HCT116 (cell line): Measurements from ENCODE around the gene DPYD. TPM values are rescaled to one million over a fixed set of nuclear protein-coding genes. Genes with fewer than 3 reads are reported as not detected.

Experiments used
- ATAC-seq: fragments of 200-7000 bp; cut with Tn5 transposase; 2 replicates; pipeline ENCODE4 v1.9.1; 2020; ENCODE audit warnings: mild to moderate bottlenecking, moderate library complexity
- BruUV-seq: library from RNA; stranded (reverse); fragments of 400-500 nt; replicated peaks from 2 replicates; lab custom pipeline; 2021; lab: Mats Ljungman, UMichigan
- CTCF ChIA-PET: fragments of 300-600 bp; sonication (Branson Sonifier 250); formaldehyde crosslinking; loops from one replicate; lab custom pipeline; 2021; ENCODE audit warnings: antibody characterized with exemption; lab: Charles Lee
- POLR2A ChIA-PET: fragments of 300-600, 350-600 bp; sonication (Branson Sonifier 250); formaldehyde crosslinking; loops from one replicate; lab custom pipeline; 2021; ENCODE audit warnings: antibody characterized with exemption; lab: Charles Lee
- RAD21 ChIA-PET, 2 experiments: fragments of 300-600 bp; sonication (Branson Sonifier 250); formaldehyde crosslinking; loops; one replicate each; lab custom pipeline; 2023; ENCODE audit warnings: low total read pairs in 2 of 2; ENCODE audit not compliant: uncharacterized antibody in 2 of 2, unreplicated experiment in 2 of 2, low non-redundant PET in 1 of 2; lab: Charles Lee
- DNase-seq: peaks from one replicate; pipeline ENCODE4 v3.0.0-alpha.2; 2010; ENCODE audit warnings: low read depth, low spot score
- H2AFZ ChIP-seq: fragments of 200-600 bp; shearing (Covaris generic), sonication (generic); 2 replicates; pipeline ENCODE4 v1.6.1; 2017; ENCODE audit warnings: low read depth, mixed run types, mixed read lengths, antibody characterized with exemption, low read length; ENCODE audit not compliant: poor library complexity, severe bottlenecking
- H3K27ac ChIP-seq: 2 replicates; pipeline ENCODE4 v1.5.1; 2012; ENCODE audit warnings: low read depth, low read length
- H3K27me3 ChIP-seq: fragments of 200-600 bp; sonication (generic); 2 replicates; pipeline ENCODE4 v1.6.1; 2016; ENCODE audit warnings: mixed run types, low read length, mixed read lengths; ENCODE audit not compliant: insufficient read depth
- H3K36me3 ChIP-seq, 2 experiments: fragments of 200-500 bp in 1 of 2; fragments of 200-600 bp in 1 of 2; sonication (Bioruptor generic) in 1 of 2; sonication (generic) in 1 of 2; 2 replicates each; pipeline versions ENCODE4 v1.5.1 to v1.6.1; 2014 to 2016; ENCODE audit warnings: low read length in 2 of 2, inconsistent platforms in 1 of 2, mixed read lengths in 1 of 2, mixed run types in 1 of 2; ENCODE audit not compliant: insufficient read depth in 2 of 2, control insufficient read depth in 1 of 2
- H3K4me1 ChIP-seq, 2 experiments: fragments of 200-600 bp in 1 of 2; sonication (generic) in 1 of 2; 2 replicates each; pipeline versions ENCODE4 v1.5.1 to v1.6.1; 2012 to 2017; ENCODE audit warnings: low read length in 2 of 2, inconsistent platforms in 1 of 2, mild to moderate bottlenecking in 1 of 2, mixed read lengths in 1 of 2, mixed run types in 1 of 2, moderate library complexity in 1 of 2; ENCODE audit not compliant: insufficient read depth in 2 of 2, control insufficient read depth in 1 of 2
- H3K4me2 ChIP-seq: fragments of 200-600 bp; sonication (generic); 2 replicates; pipeline ENCODE4 v1.6.1; 2017; ENCODE audit warnings: mixed run types, low read length, mixed read lengths
- H3K4me3 ChIP-seq, 2 experiments: fragments of 200-600 bp in 1 of 2; sonication (generic) in 1 of 2; replicated peaks in 1 of 2; 2 replicates each; pipeline ENCODE4 v1.5.1; 2011 to 2016; ENCODE audit warnings: low read length in 2 of 2, control low read depth in 1 of 2, low read depth in 1 of 2, mild to moderate bottlenecking in 1 of 2, mixed read lengths in 1 of 2, mixed run types in 1 of 2
- H3K79me2 ChIP-seq: fragments of 200-600 bp; sonication (generic); 2 replicates; pipeline ENCODE4 v1.6.1; 2017; ENCODE audit warnings: mild to moderate bottlenecking, mixed run types, low read length, moderate library complexity, mixed read lengths; ENCODE audit not compliant: insufficient read depth
- H3K9ac ChIP-seq: fragments of 200-600 bp; sonication (generic); 2 replicates; pipeline ENCODE4 v1.6.1; 2016; ENCODE audit warnings: low read length, mixed read lengths
- H3K9me2 ChIP-seq: fragments of 200-600 bp; sonication (generic), shearing (Covaris generic); 2 replicates; pipeline ENCODE4 v1.6.1; 2017; ENCODE audit warnings: mixed run types, mild to moderate bottlenecking, moderate library complexity; ENCODE audit not compliant: insufficient read depth
- H3K9me3 ChIP-seq, 2 experiments: fragments of 200-500 bp in 1 of 2; fragments of 200-600 bp in 1 of 2; sonication (Bioruptor generic) in 1 of 2; sonication (generic) in 1 of 2; 2 replicates each; pipeline ENCODE4 v1.6.1; 2014 to 2017; ENCODE audit warnings: low read length in 2 of 2, mixed read lengths in 2 of 2, inconsistent platforms in 1 of 2, low read depth in 1 of 2, mild to moderate bottlenecking in 1 of 2, mixed run types in 1 of 2, moderate library complexity in 1 of 2; ENCODE audit not compliant: control insufficient read depth in 1 of 2, insufficient read depth in 1 of 2
- H4K20me1 ChIP-seq: fragments of 200-600 bp; sonication (generic), shearing (Covaris generic); 2 replicates; pipeline ENCODE4 v1.6.1; 2017; ENCODE audit warnings: mixed run types, mild to moderate bottlenecking, moderate library complexity; ENCODE audit not compliant: insufficient read depth
- CBX3 ChIP-seq: IDR thresholded peaks from 2 replicates; pipeline ENCODE4 v1.6.1; 2012; ENCODE audit warnings: low read depth
- CEBPB ChIP-seq: IDR thresholded peaks from 2 replicates; pipeline ENCODE4 v1.6.1; 2012; ENCODE audit warnings: low read depth
- EGR1 ChIP-seq: IDR thresholded peaks from 2 replicates; pipeline ENCODE4 v1.6.1; 2012; ENCODE audit warnings: low read depth
- ELF1 ChIP-seq: IDR thresholded peaks from 2 replicates; pipeline ENCODE4 v1.6.1; 2012; ENCODE audit warnings: low read depth, borderline replicate concordance
- EZH2 ChIP-seq: fragments of 200-600 bp; sonication (generic); IDR thresholded peaks from 2 replicates; pipeline ENCODE4 v1.6.1; 2017; ENCODE audit warnings: antibody characterized with exemption, mixed run types
- EZH2phosphoT487 ChIP-seq: fragments of 200-600 bp; IDR thresholded peaks from 2 replicates; pipeline ENCODE4 v1.6.1; 2018; ENCODE audit warnings: antibody characterized with exemption, borderline replicate concordance
- POLR2A ChIP-seq: IDR thresholded peaks from 2 replicates; pipeline ENCODE4 v1.7.0; 2011; ENCODE audit warnings: borderline replicate concordance; ENCODE audit not compliant: insufficient read depth, insufficient read length; ENCODE audit errors: extremely low read depth
- POLR2AphosphoS5 ChIP-seq: IDR thresholded peaks from 2 replicates; pipeline ENCODE4 v1.6.1; 2011; ENCODE audit warnings: mild to moderate bottlenecking, low read depth, low read length, moderate library complexity
- SP1 ChIP-seq: IDR thresholded peaks from 2 replicates; pipeline ENCODE4 v1.6.1; 2012; ENCODE audit warnings: low read depth
- TCF7L2 ChIP-seq: IDR thresholded peaks from 2 replicates; pipeline ENCODE4 v1.7.0; 2011; ENCODE audit warnings: borderline replicate concordance, inconsistent platforms; ENCODE audit not compliant: insufficient read depth, insufficient read length; ENCODE audit errors: extremely low read depth
- YY1 ChIP-seq: IDR thresholded peaks from 2 replicates; pipeline ENCODE4 v1.6.1; 2011; ENCODE audit warnings: low read length, low read depth, moderate library complexity, mild to moderate bottlenecking; ENCODE audit not compliant: insufficient replicate concordance; ENCODE audit errors: extremely low read depth
- intact Hi-C: fragments of 100-400 bp; cut with micrococcal nuclease; formaldehyde crosslinking; loops from 2 replicates; pipeline ENCODE4 v1.10.0; 2022
- total RNA-seq: library from RNA; stranded (reverse); gene quantifications from one replicate; pipeline ENCODE4 v1.2.1, GENCODE V29; 2021; ENCODE audit not compliant: unreplicated experiment
- TF ChIP-seq, protein P1 (sequence below): IDR thresholded peaks from 2 replicates; pipeline ENCODE4 v1.6.1; 2012
- TF ChIP-seq, protein P2 (sequence below): IDR thresholded peaks from 2 replicates; pipeline ENCODE4 v1.6.1; 2012

DPYD gene
- total RNA-seq, 1 experiment from 2014 or later = 1.7 TPM

DNA sequence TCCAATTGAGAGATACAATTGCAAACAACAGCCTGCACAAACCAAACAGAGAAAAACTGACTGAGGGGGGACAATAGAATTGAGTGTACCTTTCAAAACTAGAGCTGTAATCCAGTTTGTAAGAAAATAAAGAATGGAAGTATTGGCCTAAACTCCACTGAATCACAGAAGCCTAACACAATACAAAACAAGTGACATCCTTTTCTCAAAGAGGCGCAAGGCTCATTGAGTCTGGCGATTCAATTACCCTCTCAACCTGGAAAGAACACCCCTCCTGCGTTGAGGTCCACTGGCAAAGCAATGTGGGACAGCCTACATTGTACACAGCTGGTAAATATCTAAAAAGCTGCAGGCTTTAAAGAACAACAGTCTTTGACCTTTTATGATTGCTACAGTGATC lies 182.6 kb downstream of the DPYD start:
- RAD21 ChIA-PET = no interaction called here
- no peak for TF ChIP-seq EZH2phosphoT487
- TF ChIP-seq, protein P1, sequence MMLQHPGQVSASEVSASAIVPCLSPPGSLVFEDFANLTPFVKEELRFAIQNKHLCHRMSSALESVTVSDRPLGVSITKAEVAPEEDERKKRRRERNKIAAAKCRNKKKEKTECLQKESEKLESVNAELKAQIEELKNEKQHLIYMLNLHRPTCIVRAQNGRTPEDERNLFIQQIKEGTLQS = no peak
- TF ChIP-seq YY1 = no peak
- no peak for TF ChIP-seq CEBPB
- TF ChIP-seq TCF7L2 = no peak
- TF ChIP-seq CBX3 = no peak
- no peak for TF ChIP-seq ELF1
- TF ChIP-seq POLR2AphosphoS5 = no peak
- TF ChIP-seq, protein P2, sequence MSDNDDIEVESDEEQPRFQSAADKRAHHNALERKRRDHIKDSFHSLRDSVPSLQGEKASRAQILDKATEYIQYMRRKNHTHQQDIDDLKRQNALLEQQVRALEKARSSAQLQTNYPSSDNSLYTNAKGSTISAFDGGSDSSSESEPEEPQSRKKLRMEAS = no peak
- TF ChIP-seq POLR2A = no peak
- TF ChIP-seq, all 23 proteins: peak for 0

DNA sequence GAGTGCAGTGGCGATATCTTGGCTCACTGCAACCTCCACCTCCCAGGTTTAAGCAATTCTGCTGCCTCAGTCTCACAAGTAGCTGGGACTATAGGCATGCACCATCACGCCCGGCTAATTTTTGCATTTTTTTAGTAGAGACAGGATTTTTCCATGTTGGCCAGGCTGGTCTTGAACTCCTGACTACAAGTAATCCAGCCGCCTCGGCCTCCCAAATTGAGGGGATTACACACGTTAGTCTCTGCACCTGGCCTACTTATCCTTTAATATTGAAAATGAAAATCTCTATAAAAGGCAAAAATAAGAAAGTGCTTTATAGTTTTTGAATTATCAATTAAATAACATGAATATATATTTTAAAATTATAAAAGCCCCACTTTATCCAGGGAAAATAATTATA lies 190.6 kb downstream of the DPYD start:
- Histone ChIP-seq H3K27ac (no peak overlapping the region), H3K9me2 (no peaks in the 10 kb centered on the region), H3K27me3 (no peaks in the 10 kb centered on the region), H3K4me3 (no peak overlapping the region), H2AFZ (no peak overlapping the region), H3K4me1 (no peaks in the 10 kb centered on the region), H4K20me1 (no peaks in the 10 kb centered on the region), H3K79me2 (no peaks in the 10 kb centered on the region), H3K9me3 (no peaks in the 10 kb centered on the region), H3K9ac (no peak overlapping the region), H3K36me3 (no peaks in the 10 kb centered on the region), H3K4me2 (no peak overlapping the region)
- ChIA-PET POLR2A (no interaction called here), CTCF (no interaction called here), RAD21 (no interaction called here)
- intact Hi-C loops = no loop called here
- TF ChIP-seq EZH2 = no peak
- TF ChIP-seq SP1 = no peak
- TF ChIP-seq CBX3 = no peak
- TF ChIP-seq EGR1 = no peak
- no peak for DNase-seq
- ATAC-seq = no peak
- no TSS peak for BruUV-seq

More for the DNA sequence above, 182.6 kb downstream of the DPYD start:
- H4K20me1 ChIP-seq = no peaks in the 10 kb centered on the region
- no peak overlapping the region for H3K27ac ChIP-seq
- no peaks in the 10 kb centered on the region for H3K79me2 ChIP-seq
- no peak for ATAC-seq
- intact Hi-C loops = no loop called here
- no peak overlapping the region for H3K4me3 ChIP-seq
- H3K4me1 ChIP-seq = no peaks in the 10 kb centered on the region
- no peak overlapping the region for H3K9ac ChIP-seq
- POLR2A ChIA-PET = no interaction called here
- H3K27me3 ChIP-seq = no peaks in the 10 kb centered on the region
- H3K4me2 ChIP-seq = no peak overlapping the region
- no peaks in the 10 kb centered on the region for H3K9me2 ChIP-seq
- no peaks in the 10 kb centered on the region for H3K9me3 ChIP-seq
- CTCF ChIA-PET = no interaction called here
- H3K36me3 ChIP-seq = no peaks in the 10 kb centered on the region
- no peak overlapping the region for H2AFZ ChIP-seq
- DNase-seq = no peak
- no TSS peak for BruUV-seq
